AML-193 (cell line): Measurements from ENCODE around the gene LRP1B.
"Not testable (repeated sequence)": the region's sequence is repeated elsewhere in the genome, so short reads cannot be mapped to it uniquely, and the experiment has no call there.

Source experiments
- DNase-seq, 2 experiments: peaks; one replicate each; lab custom pipeline; 2025; lab: John Stamatoyannopoulos, UW

Gene LRP1B

DNA sequence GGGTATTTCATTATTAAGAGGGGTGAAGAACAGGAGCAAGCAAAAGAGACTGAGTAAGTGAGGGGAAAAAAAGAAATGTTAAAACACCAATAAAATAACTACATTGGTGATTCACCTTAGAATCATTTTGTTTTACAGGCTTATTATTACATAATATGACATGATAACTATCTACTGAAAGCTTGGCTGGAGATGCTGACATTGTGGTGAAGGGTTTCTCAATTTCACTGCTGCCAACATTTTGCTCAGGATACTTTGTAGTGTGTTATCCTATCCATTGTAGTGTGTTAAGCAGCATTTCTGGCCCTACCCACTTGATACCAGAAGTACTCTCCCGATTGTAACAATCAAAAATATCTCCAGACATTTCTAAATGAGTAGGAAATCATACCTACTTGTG, 1786.0 kb downstream of the LRP1B start:
- DNase-seq = no peak

DNA sequence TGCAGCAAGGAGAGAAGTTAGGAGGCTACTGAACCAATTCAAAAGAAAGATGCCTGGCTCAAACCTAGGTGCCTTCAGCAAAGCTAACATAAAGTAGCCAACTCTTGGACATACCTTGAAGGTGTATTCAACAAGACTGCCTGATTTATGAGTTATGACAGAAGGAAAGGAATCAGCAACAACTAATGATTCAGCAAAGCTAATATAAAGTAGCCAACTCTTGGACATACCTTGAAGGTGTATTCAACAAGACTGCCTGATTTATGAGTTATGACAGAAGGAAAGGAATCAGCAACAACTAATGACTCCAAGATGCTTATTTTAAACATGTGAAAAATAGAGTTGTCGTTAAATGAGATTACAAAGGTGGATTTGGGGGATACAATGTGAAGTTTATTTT, 1786.5 kb downstream of the LRP1B start:
- not testable (repeated sequence) for DNase-seq

DNA sequence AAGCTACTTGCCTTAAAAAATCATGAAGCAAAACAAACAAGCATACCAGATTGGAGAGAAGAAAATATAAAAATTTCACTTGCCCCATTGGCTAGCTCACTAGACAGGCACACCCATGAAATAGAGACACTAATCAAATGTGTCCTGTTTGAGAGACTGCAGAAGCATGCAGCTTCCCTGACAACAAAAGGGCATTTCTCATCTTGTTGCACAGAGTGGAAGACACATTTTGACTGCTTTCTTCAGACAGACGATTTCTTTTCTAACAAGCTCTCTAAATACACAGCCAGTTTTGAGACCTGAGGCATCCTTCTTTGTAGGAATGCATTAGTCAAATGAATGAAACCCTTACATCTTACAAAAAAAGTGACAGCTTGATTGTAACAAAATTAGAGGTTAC, 1792.0 kb downstream of the LRP1B start:
- DNase-seq = no peak

DNA sequence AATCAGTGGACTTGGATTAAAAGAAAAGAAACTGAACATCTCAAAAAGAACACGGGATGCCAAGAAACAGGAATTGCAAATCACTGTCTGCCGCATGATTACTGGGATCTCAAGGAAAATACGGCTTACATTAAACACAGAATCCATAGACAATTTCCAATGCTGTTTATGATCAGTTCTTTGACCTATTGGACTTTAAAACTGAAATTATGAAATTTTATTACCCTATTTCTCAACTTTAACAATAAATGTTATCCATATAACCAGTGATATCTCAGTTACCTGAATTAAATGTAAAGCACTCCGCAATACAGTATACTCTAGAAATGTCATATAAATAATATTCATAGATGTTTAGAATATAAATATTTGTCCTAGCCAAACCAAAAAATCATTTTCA, 1793.8 kb downstream of the LRP1B start:
- DNase-seq = no peak

DNA sequence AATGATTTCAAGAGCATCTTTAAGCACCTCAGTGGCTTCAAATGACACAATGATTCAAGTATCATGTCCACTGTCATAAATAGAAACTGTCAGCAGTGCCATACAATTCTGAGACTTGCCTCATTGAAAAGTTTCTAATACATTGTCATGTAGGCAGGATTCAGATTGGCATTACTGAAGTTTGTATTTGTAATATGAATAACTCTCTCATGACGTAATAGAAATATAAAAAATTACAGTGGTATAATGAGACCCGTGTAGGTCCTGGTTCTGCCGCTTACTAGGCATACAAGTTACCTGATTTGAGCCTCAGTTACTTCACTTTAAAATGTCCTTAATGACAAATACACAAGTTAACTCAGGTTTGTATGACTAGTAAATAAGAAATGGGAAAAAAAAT, 1814.5 kb downstream of the LRP1B start:
- no peak for DNase-seq

DNA sequence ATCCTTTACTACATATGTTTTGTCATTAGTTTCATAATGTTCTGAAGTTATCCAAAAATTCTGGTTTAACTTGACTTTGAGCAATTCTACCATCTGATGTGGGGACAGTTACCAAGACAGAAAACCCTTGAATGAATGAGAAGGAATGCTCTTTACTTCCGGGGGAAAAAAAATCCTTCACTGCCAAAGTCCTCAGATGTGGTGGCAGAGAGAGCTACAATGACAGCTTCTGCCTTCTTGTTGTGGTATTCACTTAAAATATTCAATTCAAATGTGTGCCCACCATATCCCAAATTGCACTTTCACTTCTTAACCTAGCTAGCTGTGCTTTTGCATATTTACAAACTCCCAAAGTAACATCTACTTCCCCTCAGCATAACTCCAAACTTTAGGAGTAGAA, 1818.9 kb downstream of the LRP1B start:
- DNase-seq = no peak

DNA sequence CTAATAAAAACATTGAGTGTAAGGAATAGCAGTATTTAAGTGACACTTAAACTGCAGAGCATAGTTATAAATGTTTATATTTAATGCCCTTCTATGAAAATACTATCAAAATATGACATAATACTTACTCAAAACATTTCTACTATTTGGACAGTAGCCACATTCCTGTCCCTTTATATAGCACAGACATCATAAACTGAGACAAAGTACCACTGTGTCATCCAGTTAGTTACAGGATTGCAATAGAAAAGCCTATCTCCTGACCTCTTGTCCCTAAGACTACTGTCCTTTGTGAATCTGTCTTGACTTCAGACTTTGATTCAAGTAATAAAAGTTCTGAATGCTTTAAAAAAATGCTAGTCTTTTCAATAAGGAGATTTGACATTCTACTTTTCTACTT, 1822.1 kb downstream of the LRP1B start:
- no peak for DNase-seq

DNA sequence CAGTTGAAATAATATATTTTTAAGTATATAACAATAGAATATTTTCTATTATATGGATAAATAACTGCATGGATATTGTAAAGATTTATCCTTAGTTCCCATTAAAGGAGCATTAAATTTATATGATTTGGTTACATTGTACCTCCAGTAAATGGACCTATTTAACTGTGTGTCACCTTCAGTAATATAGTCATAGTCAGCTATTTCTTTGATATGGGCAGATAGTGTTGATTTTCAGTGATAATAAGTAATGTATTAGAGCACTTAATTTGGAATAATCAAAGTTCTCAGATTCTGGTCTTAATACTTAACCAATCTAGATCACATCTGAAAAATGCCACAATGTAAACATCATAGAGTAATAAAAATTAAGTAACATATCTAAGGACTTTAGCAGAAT, 1823.3 kb downstream of the LRP1B start:
- DNase-seq = no peak

DNA sequence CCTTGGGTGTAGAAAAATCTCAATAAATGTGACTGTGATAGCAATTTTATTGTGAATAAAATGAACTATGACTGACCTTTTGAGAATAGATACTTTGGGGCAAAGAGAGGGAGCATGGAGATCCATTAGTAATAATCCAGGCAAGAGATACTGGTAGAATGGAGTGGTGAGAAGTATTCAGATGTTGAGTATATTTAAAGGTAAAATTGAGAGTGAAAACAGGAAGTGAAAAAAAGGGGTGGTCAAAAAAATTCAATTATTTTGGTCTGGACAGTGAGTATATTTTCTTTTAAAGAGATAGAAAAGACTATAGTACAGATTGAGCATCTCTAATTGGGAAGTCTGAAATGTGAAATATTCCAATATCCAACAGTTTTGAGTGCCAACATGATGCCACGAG, 1835.0 kb downstream of the LRP1B start:
- DNase-seq = no peak

DNA sequence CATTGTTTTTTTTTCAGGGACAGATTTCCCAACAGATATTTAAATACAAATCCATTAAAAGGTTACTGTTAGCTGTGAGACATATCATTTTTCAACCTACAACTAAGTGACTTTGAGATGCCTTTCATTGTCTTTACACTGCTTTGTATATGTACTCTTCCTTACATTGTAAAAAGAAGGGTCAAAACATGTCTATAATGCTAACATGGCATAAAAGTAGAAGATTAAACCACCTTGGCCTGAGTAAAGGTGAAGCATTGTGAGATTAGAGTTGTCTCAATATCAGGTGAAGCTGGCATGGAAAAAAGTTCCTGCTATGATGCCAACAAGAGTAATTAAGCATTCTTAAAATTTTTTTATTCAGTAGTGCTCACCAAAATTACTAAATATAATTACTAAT, 1842.1 kb downstream of the LRP1B start:
- DNase-seq = no peak

DNA sequence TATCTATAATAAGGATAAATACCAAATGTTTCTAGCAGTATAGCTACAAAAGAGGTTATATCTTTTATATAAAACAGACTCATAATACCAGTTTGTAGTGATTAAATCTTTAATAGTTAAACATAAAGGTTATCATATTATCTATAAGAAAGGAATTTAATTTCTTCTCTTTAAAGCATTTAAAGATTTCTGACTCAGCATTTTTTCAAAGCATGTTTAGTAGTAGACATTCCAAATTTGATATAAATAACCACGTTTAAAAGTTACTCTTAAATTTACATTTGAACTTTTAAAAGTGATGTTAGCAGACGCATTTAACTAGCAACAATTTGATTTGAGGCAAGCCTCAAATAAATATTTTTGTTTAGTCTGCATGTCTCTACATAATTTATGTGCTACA, 1842.6 kb downstream of the LRP1B start:
- no peak for DNase-seq

DNA sequence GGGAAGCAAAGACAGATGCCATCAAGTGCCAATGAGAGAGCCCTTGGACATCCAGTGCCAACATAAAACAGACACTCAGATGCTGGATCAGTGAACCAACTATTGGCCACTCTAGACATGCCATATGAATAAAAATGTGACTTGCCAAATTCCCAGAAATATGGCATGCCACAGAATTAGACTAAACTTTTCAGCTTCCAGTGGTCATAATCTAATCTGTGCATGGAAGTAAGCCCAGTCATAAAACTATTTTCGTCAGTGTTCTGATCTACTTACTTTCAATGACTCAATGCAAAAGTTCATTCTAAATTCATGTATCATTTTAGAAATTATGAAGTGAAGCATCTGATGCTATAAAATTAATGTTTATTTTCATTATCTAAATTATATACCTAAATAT, 1844.4 kb downstream of the LRP1B start:
- DNase-seq = no peak

DNA sequence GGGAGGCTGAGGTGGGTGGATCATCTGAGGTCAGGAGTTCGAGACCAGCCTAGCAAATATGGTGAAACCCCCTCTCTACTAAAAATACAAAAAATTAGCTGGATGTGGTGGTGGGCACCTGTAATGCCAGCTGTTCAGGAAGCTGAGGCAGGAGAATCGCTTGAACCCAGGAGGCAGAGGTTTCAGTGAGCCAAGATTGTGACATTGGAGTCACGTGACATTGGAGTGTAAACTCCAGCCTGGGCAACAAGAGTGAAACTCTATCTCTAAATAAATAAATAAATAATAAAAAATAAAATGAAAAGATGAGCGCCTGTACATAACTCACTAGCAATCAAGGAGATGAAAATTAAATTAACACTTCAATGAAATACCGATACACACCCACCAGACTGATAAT, 1853.5 kb downstream of the LRP1B start:
- DNase-seq = not testable (repeated sequence)

DNA sequence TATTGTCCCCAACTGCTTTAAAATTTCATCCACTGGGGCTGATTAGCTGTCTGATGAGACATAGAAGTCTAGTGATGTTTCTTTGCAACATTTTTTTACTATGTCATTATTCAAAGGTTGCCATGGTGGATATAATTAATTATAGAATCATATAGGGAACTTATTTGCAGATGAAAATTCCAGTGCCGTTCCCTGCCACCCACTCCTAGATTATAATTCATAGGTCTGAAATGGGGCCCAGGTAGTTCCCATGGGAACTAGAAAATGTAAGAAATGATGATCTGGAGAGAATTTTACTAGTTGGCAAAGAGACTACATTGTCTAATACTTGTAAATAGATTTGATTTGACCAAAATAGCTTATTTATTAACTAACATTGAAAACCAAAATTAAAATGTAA, 1854.2 kb downstream of the LRP1B start:
- no peak for DNase-seq

DNA sequence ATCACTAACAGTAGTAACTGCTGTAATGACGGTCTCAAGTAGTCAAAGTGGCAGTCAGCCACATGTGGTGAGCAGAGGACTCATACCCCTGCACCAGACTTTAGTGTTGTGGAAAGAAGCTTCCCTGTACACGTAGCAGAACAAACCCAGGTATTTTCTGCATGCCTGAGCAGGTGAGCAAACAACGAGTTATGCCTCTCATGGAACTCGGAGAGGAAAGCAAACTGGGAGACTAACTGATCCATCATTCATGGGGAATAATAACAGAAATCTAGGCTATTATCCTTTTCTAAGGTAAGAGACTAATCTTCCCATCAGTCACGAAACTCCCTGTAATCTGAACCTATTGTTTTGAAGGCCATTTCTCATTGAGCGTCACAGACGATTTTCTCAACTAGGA, 1855.4 kb downstream of the LRP1B start:
- DNase-seq = no peak

DNA sequence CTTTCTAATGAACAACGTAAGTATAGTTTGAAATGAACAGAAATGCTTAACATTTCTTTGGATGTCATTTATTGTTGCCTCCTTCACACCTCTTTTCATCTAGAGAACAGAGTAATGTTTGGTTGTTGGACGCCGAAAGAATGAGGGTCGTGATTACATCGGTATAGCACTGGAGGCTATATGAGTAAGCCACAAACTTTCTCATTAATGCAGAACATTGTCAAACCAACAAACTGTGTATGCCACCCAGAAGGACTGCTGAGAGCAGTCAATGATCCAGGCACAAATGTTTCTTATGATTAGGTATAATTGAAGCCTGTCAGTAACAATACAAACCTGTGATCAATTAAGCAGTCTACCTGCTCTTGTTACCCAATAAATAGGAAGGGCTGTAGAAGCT, 1855.9 kb downstream of the LRP1B start:
- no peak for DNase-seq

DNA sequence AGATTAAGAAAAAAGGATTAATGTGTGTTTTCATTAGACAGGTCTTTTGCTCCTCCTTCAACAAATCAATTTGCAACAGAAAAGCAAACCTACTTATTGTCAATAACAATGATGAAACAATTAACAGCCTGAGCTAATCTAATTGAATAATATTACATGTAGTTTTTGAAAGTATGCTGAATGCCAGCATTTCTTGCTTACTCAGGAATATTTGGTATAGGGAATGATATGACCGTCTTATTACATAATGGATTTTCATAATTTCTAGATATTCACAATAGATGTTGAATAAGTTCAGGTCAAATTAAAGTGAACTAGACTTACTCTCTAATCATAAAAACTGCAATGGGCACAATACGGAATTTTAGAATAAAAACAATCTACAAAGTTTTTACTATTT, 1856.9 kb downstream of the LRP1B start:
- DNase-seq = no peak

DNA sequence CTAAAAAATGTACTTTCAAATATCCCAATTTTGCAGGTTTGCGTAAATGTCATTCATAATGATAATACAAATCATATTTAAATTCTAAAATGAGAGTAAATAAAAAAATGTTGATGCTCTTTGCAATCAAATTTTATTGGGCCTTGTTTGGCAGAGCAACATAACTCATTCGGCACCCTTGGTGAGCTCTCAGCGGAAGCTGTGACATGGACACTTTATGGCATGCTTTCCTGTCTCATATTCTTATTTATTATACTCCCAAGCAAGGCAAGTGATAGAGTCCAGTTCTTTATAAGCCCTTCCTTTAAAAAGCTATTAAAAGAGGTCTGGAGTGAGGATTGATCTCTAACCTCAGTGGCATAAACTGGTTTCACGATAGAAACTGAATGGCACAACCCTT, 1857.4 kb downstream of the LRP1B start:
- DNase-seq = no peak

DNA sequence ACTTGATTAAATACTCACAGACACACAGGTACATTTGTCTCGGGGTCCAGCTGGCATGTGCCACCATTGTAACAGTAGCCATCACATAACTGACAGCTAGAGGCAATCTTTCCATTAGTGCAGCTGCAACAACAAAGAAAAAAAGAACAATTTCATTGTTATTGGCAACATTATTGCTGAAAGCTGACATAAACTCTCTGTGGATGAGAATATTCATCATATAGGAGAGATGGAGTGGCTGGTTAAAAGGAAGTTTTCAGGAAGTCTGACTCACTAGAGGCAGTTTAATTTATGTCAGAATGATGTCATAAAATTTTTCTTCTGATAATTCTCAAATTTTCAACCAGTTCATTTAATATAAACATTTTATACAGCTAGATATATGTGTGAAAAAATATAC, 1860.6 kb downstream of the LRP1B start:
- DNase-seq = no peak

DNA sequence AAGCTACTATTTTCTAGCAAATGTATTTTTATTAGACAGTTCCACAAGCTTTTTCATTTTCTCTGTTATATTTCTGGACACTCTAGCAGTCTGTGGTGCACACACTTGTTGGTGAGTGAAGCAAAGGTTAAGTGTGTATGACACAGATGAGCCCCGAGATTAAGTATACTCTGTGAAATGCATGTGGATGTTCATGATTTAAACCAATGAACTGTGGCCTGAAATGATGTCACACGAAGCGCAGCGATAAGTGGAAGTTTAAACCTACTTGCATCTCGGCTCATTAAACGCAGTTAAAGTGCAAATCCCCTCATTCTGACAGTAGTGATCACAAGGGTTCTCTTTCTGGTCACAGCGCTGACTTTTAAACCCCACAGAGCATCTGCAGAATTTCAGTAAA, 1861.8 kb downstream of the LRP1B start:
- no peak for DNase-seq

DNA sequence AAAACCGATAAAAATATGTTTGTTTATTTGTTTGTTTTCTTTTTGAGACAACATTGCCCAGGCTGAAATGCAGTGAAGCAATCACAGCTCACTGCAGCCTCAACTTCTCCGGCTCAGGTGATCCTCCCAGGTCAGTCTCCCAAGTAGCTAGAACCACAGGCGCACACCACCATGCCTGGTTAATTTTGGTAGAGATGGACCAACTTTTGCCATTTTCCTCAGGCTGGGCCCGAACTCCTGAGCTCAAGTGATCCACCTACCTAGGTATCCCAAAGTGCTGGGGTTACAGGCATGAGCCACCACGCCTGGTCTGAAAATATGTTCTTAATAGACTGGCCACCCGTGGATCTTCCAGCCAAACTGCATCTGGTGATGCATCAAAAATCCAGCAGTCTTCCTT, 1867.9 kb downstream of the LRP1B start:
- no peak for DNase-seq

DNA sequence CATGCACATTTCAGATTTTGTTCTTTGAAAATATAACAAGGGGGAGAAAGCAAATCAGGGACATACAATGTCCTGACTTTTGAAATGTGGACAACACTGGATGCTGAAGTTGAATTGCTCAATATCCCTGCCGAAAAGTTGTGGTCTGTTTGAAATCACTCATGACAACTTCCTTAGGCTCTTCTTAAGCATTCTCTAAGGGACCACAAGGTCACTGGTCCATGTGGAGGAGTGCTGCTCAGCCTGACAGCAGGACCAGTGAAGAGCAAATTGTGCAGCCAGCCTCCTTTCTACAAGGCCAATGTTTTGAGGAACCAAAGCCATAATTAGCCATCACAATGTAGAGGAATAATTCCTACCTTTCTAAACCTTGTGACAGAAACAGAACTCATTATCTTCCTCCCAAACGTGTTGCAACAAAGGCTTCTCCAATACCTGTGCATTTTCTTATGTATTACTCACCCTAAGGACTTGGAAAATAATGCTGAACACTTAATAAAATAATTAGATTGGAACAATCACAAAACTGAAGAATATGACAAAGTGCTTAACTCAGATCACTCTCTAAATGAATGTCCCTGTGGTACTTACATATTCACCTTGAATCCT, 1873.0 kb downstream of the LRP1B start:
- DNase-seq = no peak

DNA sequence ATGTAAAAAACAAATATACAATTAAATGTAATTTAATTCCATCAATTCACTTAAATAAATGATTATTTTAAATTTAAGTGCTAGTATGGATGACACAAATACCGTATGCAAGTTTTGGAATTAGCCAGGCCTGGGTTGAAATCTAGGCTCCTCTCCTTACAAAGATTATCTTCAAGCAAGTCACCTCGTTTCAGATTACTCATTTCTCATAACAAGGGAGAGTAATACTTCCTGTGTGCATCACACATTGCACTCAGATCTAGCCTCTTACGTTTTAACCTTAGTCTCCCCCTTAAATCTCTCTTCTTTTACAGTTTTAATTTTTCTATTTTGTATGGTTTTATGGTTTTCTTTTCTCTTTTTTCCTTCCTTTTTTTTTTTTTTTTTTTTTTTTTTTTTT, 1874.7 kb downstream of the LRP1B start:
- no peak for DNase-seq

DNA sequence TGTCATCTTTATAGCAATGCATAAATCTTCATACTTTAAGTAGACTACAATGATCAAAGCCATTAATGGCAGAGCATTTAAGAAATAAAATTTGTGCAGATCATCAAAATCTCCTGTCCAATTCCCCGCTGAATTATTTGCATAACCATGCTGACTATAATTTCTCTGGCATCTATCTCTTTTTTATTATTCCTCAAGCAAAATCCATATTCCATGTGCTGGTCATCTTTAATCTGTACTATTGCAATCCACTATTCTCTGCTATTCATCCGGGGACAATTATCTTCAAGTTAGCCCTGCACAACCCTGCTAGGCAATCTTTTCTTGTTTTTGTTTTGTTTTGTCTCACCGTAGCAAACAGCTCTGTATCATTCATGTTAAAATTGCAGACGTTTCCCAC, 1881.0 kb downstream of the LRP1B start:
- DNase-seq = no peak

DNA sequence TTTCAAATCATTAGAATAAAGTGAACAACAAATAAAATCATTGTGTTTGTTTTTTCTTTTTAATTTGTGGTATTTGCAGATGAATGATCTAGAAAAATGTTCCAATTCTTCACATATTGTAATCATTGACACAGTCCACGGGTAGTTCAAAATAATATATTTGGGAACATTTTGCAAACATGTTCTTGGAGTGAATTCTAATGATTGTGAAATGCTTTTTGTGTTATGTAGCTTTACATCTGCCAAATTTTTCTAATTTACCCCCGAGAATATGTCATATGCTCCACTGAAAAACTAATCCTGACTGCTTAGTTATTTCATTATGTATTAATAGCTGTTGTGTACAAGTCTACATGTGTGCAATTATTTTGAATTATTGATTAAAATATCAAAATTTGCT, 1882.2 kb downstream of the LRP1B start:
- no peak for DNase-seq
